K562 (cell line): ENCODE results near the gene HFE. TPM values are rescaled to one million over a fixed set of nuclear protein-coding genes. Genes with fewer than 3 reads are reported as not detected.

Experiments
- CBFB ChIP-seq: sonication (generic); formaldehyde crosslinking; IDR thresholded peaks from 2 replicates; pipeline ENCODE4 v1.4.0; 2020; ENCODE audit warnings: mild to moderate bottlenecking, missing genetic modification reagents
- CHD1 ChIP-seq: fragments of 200-600 bp; sonication (generic); IDR thresholded peaks from one replicate; pipeline ENCODE4 v1.6.1; 2012; ENCODE audit warnings: mild to moderate bottlenecking, moderate library complexity, low read length, inconsistent platforms
- CTBP1 ChIP-seq: fragments of 450-650 bp; IDR thresholded peaks from 2 replicates; pipeline ENCODE4 v1.6.1; 2016; ENCODE audit warnings: borderline replicate concordance
- HMG20B ChIP-seq: fragments of 250-450 bp; sonication (Bioruptor Pico); IDR thresholded peaks from 2 replicates; pipeline ENCODE4 v1.5.0; 2021; ENCODE audit warnings: mild to moderate bottlenecking
- HNRNPL ChIP-seq: fragments of 200-400 bp; formaldehyde crosslinking; IDR thresholded peaks from 2 replicates; pipeline ENCODE4 v1.6.1; 2017; ENCODE audit warnings: low read depth, mild to moderate bottlenecking, low read length
- MAFG ChIP-seq: fragments of 450-650 bp; conservative IDR thresholded peaks from 2 replicates; pipeline ENCODE4 v1.6.1; 2016; ENCODE audit warnings: missing genetic modification characterization, missing compliant biosample characterization
- PML ChIP-seq: IDR thresholded peaks from 2 replicates; pipeline ENCODE4 v1.6.1; 2012; ENCODE audit warnings: low read length, inconsistent platforms
- POLR2AphosphoS2 ChIP-seq: IDR thresholded peaks from 2 replicates; pipeline ENCODE4 v1.6.1; 2012; ENCODE audit warnings: low read length, improper control_type of control experiment
- PTTG1 ChIP-seq: fragments of 450-650 bp; IDR thresholded peaks from 2 replicates; pipeline ENCODE4 v1.6.1; 2016; ENCODE audit warnings: low read depth, mild to moderate bottlenecking, missing genetic modification characterization, missing compliant biosample characterization
- SIN3A ChIP-seq, 2 experiments: fragments of 150-350 bp in 1 of 2; IDR thresholded peaks; 2 replicates each; pipeline ENCODE4 v1.6.1; 2011 to 2016; ENCODE audit warnings: borderline replicate concordance in 2 of 2, low read depth in 2 of 2, low read length in 2 of 2, mild to moderate bottlenecking in 2 of 2, moderate library complexity in 2 of 2; ENCODE audit not compliant: control insufficient read depth in 1 of 2
- SMARCB1 ChIP-seq: IDR thresholded peaks from 2 replicates; pipeline ENCODE4 v1.6.1; 2011; ENCODE audit warnings: improper control_type of control experiment, low read depth; ENCODE audit not compliant: insufficient read length
- STAT5B ChIP-seq: fragments of 250-450 bp; sonication (Bioruptor Pico); IDR thresholded peaks from 2 replicates; pipeline ENCODE4 v1.8.0; 2021; ENCODE audit warnings: mild to moderate bottlenecking, inconsistent platforms
- TAF15 ChIP-seq: fragments of 200-400 bp; formaldehyde crosslinking; IDR thresholded peaks from 2 replicates; pipeline ENCODE4 v1.6.1; 2017; ENCODE audit warnings: mild to moderate bottlenecking, low read depth, low read length, moderate library complexity
- THRAP3 ChIP-seq: fragments of 450-650 bp; IDR thresholded peaks from 2 replicates; pipeline ENCODE4 v1.6.1; 2016; ENCODE audit warnings: mild to moderate bottlenecking, inconsistent platforms, borderline replicate concordance
- ZNF668 ChIP-seq: fragments of 250-450 bp; sonication (Bioruptor Pico); IDR thresholded peaks from 2 replicates; pipeline ENCODE4 v1.8.0; 2022; ENCODE audit warnings: mild to moderate bottlenecking, inconsistent platforms
- polyA plus RNA-seq, 8 experiments: library from polyadenylated mRNA; depleted of rRNA in 4 of 8; stranded (reverse) in 5 of 8; unstranded in 3 of 8; fragments of >200 nt; fragmentation: Nextera tagmentation in 2 of 8; fragmentation: Illumina TruSeq in 1 of 8; extraction: Ambion mirVana in 2 of 8; extraction: Trizol in 1 of 8; gene quantifications; 2 replicates each; pipeline versions ENCODE4 v1.2.1 to v1.2.3, GENCODE V29; 2011 to 2014; ENCODE audit warnings: inconsistent platforms in 1 of 8, missing spikeins in 1 of 8
- total RNA-seq, 7 experiments: library from RNA; depleted of rRNA in 6 of 7; stranded (reverse); fragments of >200 nt in 6 of 7; fragmentation: Illumina TruSeq in 2 of 7; extraction: Trizol in 2 of 7; gene quantifications; 2 replicates each; pipeline versions ENCODE4 v1.2.1 to v1.2.3, GENCODE V29; 2011 to 2021; ENCODE audit warnings: low replicate concordance in 1 of 7
- TF ChIP-seq, protein P1 (sequence below): IDR thresholded peaks from 3 replicates; pipeline ENCODE4 v1.6.1; 2011; ENCODE audit warnings: borderline replicate concordance, mild to moderate bottlenecking, moderate library complexity; ENCODE audit not compliant: insufficient read length; ENCODE audit errors: extremely low read depth
- TF ChIP-seq, protein P2 (sequence below): sonication (generic); formaldehyde crosslinking; IDR thresholded peaks from 2 replicates; pipeline ENCODE4 v1.8.0; 2023; ENCODE audit warnings: mild to moderate bottlenecking, missing genetic modification reagents
- TF ChIP-seq, protein P3 (sequence below): fragments of 450-650 bp; formaldehyde crosslinking; IDR thresholded peaks from 2 replicates; pipeline ENCODE4 v1.4.0; 2020; ENCODE audit warnings: mild to moderate bottlenecking, mixed read lengths
- TF ChIP-seq, protein P4 (sequence below): fragments of 250-450 bp; sonication (Bioruptor Pico); IDR thresholded peaks from 2 replicates; pipeline ENCODE4 v1.4.0; 2020; ENCODE audit warnings: mild to moderate bottlenecking, moderate library complexity

Gene HFE
- total and polyA plus RNA-seq, 9 of the 15 experiments (the other 6 are each of a cell fraction or from before 2014, with no cell fraction given): 0.14 to 1.2 (median 0.76) TPM

DNA sequence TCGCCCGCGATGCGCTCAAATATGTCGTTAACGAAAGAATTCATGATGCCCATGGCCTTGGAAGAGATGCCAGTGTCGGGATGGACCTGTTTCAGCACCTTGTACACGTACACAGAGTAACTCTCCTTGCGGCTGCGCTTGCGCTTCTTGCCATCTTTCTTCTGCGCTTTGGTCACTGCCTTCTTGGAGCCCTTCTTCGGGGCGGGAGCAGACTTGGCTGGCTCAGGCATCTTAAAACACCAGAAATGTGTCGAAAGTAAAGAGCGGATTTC is 36.4 kb downstream of the HFE start (continued):
- TF ChIP-seq SIN3A (IDR thresholded peaks at IDR 0.05; ENCODE audit: borderline replicate concordance in 2 of 2, control insufficient read depth in 1 of 2, low read depth in 2 of 2, low read length in 2 of 2) (peak in 1 of 2 experiments; percentile 21; a peak in 1 of 4 replicates), CBFB (peak; percentile 72; the same call in 1 of the 2 replicates), POLR2AphosphoS2 (no peak), PTTG1 (tag) (no peak), HNRNPL (peak; percentile 96), TAF15 (no peak; the same call in 1 of the 2 replicates), STAT5B (no peak), HMG20B (CRISPR knock-in tag) (no peak), MAFG (no peak), THRAP3 (no peak; the same call in 1 of the 2 replicates), PML (peak; percentile 90), ZNF668 (CRISPR knock-in tag) (no peak), SMARCB1 (no peak), CTBP1 (peak; percentile 4; the same call in 1 of the 2 replicates), CHD1 (peak; percentile 66)
- TF ChIP-seq, protein P1, sequence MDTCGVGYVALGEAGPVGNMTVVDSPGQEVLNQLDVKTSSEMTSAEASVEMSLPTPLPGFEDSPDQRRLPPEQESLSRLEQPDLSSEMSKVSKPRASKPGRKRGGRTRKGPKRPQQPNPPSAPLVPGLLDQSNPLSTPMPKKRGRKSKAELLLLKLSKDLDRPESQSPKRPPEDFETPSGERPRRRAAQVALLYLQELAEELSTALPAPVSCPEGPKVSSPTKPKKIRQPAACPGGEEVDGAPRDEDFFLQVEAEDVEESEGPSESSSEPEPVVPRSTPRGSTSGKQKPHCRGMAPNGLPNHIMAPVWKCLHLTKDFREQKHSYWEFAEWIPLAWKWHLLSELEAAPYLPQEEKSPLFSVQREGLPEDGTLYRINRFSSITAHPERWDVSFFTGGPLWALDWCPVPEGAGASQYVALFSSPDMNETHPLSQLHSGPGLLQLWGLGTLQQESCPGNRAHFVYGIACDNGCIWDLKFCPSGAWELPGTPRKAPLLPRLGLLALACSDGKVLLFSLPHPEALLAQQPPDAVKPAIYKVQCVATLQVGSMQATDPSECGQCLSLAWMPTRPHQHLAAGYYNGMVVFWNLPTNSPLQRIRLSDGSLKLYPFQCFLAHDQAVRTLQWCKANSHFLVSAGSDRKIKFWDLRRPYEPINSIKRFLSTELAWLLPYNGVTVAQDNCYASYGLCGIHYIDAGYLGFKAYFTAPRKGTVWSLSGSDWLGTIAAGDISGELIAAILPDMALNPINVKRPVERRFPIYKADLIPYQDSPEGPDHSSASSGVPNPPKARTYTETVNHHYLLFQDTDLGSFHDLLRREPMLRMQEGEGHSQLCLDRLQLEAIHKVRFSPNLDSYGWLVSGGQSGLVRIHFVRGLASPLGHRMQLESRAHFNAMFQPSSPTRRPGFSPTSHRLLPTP: no peak
- TF ChIP-seq, protein P2, sequence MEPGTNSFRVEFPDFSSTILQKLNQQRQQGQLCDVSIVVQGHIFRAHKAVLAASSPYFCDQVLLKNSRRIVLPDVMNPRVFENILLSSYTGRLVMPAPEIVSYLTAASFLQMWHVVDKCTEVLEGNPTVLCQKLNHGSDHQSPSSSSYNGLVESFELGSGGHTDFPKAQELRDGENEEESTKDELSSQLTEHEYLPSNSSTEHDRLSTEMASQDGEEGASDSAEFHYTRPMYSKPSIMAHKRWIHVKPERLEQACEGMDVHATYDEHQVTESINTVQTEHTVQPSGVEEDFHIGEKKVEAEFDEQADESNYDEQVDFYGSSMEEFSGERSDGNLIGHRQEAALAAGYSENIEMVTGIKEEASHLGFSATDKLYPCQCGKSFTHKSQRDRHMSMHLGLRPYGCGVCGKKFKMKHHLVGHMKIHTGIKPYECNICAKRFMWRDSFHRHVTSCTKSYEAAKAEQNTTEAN (CRISPR knock-in tag): no peak
- TF ChIP-seq, protein P3, sequence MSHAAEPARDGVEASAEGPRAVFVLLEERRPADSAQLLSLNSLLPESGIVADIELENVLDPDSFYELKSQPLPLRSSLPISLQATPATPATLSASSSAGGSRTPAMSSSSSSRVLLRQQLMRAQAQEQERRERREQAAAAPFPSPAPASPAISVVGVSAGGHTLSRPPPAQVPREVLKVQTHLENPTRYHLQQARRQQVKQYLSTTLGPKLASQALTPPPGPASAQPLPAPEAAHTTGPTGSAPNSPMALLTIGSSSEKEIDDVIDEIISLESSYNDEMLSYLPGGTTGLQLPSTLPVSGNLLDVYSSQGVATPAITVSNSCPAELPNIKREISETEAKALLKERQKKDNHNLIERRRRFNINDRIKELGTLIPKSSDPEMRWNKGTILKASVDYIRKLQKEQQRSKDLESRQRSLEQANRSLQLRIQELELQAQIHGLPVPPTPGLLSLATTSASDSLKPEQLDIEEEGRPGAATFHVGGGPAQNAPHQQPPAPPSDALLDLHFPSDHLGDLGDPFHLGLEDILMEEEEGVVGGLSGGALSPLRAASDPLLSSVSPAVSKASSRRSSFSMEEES (CRISPR knock-in tag): no peak
- TF ChIP-seq, protein P4, sequence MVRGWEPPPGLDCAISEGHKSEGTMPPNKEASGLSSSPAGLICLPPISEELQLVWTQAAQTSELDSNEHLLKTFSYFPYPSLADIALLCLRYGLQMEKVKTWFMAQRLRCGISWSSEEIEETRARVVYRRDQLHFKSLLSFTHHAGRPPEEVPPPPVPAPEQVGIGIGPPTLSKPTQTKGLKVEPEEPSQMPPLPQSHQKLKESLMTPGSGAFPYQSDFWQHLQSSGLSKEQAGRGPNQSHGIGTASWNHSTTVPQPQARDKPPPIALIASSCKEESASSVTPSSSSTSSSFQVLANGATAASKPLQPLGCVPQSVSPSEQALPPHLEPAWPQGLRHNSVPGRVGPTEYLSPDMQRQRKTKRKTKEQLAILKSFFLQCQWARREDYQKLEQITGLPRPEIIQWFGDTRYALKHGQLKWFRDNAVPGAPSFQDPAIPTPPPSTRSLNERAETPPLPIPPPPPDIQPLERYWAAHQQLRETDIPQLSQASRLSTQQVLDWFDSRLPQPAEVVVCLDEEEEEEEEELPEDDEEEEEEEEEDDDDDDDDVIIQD (CRISPR knock-in tag): no peak
